22Rv1 (cell line): ENCODE measurements around the gene GPBAR1.

Source experiments
- CTCF ChIP-seq: fragments of 450-650 bp; IDR thresholded peaks from 2 replicates; pipeline ENCODE4 v1.5.1; 2017; ENCODE audit warnings: mild to moderate bottlenecking
- ZFX ChIP-seq: fragments of 450-650 bp; IDR thresholded peaks from 2 replicates; pipeline ENCODE4 v1.6.1; 2017; ENCODE audit warnings: antibody characterized with exemption, borderline replicate concordance

GRCh38 chr2:218277921-218278320 lies 17.1 kb downstream of the GPBAR1 start:
- no peak for TF ChIP-seq CTCF
- TF ChIP-seq ZFX = no peak
